Measurements from ENCODE around the gene TNFRSF14.

DNA sequence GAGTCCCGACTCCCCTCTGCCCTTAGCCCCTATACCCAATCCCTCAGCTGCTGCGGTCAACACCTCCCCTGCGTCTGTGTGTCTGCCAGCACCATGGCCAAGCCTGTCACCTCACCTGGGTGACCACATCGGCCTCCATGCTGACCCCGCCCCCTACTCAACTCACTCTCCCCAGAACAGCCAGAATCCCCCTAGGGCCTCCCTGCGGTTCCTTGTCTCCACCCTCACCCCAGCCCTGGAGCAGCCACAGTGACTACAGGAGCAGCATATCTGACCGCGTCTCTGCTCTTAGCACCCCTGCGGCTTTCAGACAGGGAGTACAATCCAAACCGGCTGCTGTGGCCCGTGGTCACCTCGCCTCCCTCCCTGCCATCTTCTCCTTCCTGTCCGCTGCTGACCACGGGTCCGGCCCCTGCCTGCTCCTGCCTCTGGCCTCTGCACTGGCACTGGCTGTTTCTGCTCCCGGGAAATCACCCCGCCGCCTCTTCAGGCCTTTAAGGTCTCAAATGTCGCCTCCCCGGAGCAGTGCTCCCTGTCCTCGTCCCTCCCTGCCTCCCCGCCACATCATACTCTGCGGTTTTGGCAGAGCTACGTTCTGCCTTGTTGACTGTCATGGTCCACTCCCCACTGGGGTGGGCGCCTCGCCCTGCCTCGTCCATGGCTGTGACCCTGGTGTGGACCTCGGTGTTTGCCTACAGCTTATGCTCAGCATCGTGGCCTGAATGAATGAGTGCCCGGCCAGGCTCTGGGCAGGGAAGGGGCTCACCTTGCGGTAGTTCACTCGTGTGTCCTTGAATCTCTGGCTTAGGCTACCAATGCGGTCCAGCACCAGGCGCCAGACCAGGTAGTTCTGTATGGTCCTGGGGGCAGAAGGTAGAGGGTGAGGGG is 41.5 kb downstream of the TNFRSF14 start:
- TF ChIP-seq, protein P1, sequence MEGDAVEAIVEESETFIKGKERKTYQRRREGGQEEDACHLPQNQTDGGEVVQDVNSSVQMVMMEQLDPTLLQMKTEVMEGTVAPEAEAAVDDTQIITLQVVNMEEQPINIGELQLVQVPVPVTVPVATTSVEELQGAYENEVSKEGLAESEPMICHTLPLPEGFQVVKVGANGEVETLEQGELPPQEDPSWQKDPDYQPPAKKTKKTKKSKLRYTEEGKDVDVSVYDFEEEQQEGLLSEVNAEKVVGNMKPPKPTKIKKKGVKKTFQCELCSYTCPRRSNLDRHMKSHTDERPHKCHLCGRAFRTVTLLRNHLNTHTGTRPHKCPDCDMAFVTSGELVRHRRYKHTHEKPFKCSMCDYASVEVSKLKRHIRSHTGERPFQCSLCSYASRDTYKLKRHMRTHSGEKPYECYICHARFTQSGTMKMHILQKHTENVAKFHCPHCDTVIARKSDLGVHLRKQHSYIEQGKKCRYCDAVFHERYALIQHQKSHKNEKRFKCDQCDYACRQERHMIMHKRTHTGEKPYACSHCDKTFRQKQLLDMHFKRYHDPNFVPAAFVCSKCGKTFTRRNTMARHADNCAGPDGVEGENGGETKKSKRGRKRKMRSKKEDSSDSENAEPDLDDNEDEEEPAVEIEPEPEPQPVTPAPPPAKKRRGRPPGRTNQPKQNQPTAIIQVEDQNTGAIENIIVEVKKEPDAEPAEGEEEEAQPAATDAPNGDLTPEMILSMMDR (IDR thresholded peaks at IDR 0.05; ENCODE audit: insufficient read depth, low read length, poor library complexity, severe bottlenecking): no peak
- no peak for TF ChIP-seq EZH2phosphoT487 (conservative IDR thresholded peaks at IDR 0.05; ENCODE audit: low read length)
